ENCODE data around the gene GPC2.
"Not testable (repeated sequence)": the region's sequence is repeated elsewhere in the genome, so short reads cannot be mapped to it uniquely, and the experiment has no call there.

GPC2 gene

DNA sequence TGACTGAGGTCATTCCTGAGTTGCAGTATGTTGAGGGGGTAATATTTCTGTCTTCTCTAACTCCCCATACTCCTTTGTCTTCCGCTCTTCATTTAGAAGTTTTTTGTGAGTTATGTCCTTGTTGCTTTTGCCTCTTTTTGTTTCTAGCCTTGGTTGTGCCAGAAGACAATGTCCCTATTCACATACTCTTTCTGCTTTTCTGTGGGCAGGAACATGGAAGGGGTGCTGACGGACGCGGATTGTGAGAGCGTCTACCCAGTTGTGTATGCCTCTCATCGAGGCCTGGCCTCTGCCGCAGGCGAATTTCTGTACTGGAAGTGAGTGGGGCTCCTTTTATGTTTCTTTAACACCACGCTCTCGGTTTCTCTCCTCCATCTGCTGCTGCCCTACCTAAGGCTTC is 21.1 kb upstream of the GPC2 start:
- DNase-seq = no peak

DNA sequence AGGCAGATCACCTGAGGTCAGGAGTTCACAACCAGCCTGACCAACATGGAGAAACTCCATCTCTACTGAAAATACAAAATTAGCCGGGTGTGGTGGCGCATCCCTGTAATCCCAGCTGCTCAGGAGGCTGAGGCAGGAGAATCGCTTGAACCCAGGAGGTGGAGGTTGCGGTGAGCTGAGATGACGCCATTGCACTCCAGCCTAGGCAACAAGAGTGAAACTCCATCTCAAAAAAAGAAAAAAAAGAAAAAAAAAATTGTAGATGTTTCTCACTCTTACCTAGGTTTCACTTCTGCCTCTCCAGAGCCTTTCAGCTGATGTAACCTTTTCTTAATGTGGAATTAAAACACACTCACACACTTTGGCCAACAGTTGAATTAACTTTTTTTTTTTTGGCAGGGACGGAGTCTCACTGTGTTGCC is 18.7 kb upstream of the GPC2 start:
- not testable (repeated sequence) for DNase-seq

DNA sequence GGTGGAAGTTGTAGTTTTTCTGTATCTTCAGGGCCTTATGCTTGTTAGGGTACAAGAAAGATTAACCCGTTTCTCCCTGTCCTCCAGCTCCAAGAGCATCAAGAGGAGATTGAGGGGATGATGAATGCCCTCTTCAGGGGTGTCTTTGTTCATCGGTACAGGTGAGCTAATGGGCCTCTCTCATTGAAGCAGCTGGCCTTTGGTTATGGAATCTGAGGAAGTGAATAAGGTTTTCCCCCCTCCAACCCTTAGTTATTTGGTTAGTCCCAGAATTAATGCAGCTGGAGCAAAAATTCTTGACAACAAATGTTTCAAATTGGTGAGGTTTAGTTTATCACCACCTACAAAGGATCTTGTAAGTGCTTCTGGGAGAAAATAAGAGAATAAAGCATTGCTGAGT is 18.0 kb upstream of the GPC2 start:
- no peak for DNase-seq

DNA sequence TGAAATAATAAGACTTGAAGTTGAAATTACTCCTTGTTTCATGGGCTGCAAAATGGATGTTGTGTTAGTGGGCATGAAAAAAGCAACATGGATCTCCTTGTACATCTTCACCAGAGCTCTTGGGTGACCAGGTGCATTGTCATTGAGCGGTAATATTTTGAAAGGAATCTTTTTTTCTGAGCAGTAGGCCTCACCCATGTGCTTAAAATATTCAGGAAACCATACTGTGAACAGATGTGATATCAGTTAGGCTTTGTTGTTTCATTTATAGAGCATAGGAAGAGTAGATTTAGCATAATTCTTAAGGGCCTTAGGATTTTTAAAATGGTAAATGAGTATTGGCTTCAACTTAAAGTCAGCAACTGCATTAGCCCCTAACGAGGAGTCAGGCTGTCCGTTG is 15.8 kb upstream of the GPC2 start:
- no peak for DNase-seq

DNA sequence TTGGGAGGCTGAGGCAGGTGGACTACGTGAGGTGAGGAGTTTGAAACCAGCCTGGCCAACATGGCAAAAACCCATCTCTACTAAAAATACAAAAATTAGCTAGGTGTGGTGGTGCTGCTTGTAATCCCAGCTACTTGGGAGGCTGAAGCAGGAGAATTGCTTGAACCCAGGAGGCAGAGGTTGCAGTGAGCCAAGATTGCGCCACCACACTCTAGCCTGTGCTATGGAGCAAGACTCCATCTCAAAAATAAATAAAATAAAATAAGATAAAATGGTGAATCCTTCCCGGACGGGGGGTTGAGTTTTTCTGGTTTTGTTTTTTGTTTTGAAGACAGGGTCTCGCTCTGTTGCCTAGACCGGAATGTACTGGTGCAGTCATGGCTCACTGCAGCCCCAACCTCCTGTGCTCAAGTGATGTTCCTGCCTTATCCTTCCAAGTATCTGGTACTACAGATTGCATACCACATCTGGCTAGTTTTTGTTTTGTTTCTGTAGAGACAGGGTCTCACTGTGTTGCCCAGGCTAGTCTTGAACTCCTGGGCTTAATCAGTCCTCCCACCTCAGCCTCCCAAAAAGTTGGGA is 15.2 kb upstream of the GPC2 start:
- not testable (repeated sequence) for DNase-seq

DNA sequence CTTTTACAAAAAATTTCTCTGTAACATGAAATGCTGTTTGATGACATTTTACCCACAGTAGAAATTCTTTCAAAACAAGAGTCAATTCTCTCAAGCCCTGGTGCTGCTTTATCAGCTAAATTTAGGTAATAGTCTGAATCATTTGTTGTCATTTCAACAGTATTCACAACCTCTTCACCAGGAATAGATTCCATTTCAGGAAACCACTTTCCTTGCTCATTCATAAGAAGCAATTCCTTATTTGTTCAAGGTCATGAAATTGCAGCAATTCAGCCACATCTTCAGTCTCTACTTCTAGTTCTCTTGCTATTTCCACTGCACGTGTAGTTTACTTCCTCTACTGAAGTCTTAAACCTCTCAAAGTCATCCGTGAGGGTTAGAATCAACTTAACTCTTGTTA is 14.6 kb upstream of the GPC2 start:
- peak; percentile 14 to 22 for DNase-seq

DNA sequence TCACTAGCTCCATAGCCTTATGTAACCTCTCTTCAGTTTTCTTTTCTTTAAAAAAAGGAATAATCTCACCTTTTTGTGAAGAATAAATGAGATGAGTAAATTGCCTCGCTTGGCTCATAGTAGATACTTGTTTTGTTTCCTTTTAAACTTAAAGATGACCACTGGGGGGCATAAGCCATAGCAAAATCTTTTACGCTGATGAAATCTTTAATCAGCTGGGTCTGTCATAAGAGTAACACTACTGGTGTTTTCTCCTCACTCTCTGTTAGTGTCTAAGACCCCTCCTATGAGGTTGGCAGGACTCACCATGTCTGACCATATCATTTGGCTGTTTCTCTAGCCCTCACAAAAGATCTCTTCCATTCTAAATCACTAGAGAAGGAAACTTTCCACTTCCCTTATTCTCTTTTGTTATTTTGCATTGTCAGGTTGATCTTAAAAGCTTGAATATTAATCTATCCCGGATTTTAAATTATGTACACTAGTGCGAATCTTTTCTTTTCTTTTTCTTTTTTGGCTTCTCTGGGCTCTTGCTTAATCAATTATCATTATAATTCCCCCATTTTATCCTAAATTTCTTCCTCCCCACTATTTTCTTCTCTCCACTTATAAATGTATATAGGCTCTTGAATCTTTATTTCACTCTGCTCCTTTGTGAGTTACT is 13.0 kb upstream of the GPC2 start:
- peak; percentile 42 to 50 for DNase-seq

DNA sequence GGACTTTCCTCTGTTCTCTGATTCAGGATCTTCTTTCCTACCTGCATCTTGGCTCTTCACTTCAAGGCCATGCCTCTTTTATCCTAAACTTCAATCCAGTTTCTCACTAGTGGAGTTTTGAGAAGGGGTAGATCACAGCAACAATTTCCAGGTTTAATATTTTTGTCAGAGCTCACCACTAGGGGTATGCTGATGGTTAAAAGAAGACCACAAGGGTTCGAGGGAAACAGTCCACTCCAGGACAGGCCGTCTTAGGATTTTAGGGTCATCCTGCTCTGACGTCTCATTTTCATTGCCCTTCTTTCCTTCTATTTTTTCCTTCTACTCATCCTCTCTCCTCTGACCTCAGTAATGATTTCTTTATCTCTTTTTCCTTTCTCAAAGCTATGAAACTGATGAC is 11.9 kb upstream of the GPC2 start:
- peak; percentile 2 to 17 for DNase-seq

DNA sequence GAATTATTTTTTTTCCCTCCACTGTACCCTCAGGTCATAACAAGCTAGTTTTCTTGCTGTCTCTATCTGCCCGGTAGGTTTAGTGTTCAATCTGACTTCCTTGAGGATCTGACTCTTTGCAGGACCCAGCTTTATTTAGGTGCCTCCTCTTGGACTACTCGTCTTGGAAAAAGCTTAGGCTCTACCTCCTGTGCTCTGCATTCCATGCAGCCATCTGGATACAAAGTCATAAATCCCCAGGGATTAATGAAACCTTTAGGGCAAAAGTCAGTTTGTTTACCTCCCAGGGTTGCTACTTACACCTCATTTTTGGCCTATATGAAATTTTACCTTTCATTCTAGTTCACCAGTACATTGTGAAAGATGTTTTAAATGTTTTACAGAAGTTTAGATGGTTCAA is 8.5 kb upstream of the GPC2 start:
- no peak for DNase-seq

DNA sequence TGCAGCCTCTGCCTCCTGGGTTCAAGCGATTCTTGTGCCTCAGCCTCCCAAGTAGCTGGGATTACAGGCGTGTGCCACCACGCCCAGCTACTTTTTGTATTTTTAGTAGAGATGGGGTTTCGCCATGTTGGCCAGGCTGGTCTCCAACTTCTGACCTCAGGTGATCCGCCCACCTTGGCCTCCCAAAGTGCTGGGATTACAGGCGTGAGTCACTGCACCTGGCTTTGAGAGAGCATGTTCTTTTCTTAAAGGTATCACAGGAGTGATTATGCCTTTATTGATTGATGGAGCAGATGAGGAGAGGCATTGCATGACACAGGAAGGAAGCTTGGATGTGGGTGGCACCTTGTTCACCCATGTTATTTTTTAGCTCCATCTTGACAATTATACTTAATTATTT is 5.9 kb upstream of the GPC2 start:
- not testable (repeated sequence) for DNase-seq

DNA sequence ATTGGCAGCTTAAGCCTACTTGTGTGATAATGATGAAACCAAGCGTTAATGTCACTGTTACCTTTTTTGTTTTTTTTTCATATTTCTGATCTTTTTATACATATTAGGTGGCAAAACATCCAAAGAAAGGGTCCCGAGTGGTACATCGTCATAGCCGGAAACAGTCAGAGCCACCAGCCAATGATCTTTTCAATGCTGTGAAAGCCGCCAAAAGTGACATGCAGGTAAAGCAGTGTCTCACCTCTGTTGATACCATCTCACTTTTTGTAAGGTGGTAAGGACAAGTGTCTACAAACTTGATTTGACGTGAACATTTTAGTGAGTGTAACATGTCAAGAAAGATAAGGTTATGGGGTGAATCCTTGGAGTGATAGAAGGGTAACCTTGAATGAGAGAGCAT is 5.4 kb upstream of the GPC2 start:
- not testable (repeated sequence) for DNase-seq

DNA sequence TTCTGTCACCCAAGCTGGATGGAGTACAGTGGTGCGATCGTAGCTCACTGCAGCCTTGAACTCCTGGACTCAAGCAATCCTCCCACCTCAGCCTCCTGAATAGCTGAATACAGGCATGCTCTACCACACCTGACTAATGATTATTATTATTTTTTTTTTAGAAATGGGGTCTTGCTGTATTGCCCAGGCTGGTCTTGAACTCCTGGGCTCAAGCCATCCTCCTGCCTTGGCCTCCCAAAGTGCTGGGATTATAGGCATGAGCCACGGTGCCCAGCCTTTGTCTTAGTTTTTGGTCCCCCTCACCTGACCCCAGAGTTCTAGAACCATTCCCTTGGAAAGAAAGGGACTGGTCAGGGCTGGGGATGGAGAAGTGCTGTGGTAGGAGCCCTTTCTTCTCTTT is 2.9 kb upstream of the GPC2 start:
- not testable (repeated sequence) for DNase-seq

DNA sequence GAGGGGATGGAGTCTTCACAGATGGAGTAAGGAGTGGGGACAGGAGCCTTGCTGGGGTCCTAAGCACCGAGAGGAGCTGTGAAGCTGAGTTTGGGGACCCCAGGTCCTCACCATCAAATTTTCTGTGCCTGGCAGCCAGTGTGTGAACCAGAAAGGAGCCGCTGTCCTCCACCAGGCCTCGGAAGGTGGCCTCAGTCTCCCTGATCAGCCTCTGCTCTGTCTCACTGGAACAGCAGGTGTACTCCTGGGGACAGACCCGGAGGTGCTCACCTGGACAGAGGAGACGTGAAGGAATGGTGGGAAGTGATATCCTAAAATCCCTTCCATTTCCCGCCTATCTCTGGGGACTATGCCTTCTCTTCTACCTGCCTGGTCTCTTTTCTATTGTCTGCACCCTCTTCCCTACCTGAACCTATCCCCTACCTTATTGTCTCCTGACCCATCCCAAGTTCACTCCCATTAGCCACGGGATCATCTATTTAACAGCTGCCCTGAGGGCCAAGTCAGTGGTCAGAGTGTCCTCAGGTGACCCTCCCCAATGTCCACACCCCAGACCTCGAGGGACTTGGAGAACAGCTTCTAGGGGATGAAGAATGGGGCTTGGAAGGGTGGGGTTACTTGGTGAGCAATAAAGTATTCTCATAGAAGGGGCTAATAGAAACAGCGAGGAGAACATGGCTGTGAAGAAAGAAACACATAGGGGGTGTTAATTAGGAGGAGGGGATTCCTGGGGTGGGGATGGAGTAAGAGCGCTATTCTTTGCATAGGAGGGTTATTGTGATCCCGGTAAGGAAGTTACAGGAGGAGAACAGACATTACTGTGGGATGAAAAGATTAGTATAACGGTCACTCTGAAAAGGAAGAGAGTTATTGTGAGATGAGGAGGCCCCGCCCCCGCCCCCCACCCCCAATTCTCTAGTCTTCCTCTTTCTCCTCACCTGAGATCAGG is 811 bp downstream of the GPC2 start:
- no peak for DNase-seq

DNA sequence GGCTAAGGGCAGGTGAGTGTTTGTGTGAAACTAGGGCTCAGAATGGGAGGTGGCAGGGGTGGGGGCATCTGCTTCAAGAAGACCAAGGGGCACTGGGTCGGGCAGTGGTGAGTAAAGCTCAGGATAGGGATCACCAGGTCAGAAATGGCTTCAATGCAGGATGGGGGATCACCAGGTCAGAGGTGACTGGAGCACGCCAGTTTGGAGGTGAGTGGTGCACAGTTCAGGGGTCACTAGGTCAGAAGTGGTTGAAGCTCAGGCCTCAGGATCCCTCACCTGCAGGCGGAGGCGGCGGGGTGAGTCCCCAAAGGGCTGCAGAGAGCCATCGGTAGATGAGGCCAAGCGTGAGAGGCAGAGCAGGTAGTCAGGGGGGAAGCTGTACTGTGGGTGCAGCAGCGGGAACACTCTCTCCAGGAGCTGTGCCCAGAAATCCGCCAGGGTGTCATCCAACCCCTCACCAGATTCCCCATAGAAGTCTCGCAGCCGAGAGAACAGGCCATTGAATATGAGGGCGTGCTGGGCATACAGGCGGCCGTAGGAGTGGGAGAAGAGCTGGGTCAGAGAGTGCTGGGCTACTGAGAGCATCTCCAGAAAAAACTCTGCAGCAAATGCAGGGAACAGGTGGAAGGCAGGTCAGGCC is 1.8 kb downstream of the GPC2 start:
- DNase-seq = no peak

DNA sequence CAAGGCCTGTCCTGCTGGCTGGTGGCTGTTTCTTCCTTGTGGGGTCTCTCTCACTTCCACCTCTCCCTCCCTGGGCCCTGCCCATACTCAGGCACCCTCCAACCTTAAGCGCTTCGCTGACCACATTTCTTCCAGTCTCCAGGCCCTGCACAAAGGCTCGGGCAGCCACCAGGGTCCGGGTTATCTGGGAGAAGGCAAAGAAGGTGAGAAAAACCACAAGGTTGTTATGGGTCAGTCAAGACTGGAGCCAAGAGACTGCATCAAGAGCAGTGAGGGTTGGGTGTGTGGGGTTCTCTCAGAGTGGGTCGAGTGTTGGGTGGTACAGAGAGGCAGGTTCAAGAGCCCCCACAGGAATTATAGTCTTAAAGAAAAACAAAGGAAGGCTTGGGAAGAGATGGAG is 2.6 kb downstream of the GPC2 start:
- DNase-seq = no peak

DNA sequence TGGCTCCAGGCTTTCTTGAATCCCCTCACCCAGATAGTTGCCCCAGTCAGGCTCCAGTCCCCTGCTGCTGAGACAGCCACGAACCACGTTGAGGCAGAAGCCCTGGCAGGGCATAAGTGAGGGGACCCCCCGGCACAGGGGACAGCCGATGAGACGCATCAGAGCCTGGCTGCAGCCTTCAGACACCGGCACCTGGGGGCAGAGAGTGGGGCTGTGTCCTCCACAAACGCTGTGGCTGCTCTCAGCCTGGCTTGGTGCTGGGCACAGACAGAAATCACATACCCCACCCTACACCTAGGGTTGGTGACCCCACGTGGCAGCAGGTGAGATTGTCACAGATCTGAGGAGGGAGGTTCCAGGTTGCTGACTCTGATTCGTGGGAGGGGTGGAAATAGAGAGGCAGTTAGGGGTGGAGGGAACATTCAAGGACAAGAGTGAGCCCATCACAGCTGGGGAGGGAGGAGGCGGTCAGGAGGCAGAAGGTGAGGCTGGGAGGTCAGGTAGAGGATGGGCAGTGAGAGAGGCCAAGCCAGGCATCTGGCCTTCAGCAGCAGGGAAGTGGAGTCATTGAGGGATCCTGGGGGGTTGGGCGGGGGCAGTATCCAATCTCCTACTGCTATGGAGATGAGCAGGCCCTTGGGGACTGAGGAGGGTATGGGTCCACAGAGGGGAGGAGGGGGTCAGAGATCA is 3.2 kb downstream of the GPC2 start:
- DNase-seq = no peak

DNA sequence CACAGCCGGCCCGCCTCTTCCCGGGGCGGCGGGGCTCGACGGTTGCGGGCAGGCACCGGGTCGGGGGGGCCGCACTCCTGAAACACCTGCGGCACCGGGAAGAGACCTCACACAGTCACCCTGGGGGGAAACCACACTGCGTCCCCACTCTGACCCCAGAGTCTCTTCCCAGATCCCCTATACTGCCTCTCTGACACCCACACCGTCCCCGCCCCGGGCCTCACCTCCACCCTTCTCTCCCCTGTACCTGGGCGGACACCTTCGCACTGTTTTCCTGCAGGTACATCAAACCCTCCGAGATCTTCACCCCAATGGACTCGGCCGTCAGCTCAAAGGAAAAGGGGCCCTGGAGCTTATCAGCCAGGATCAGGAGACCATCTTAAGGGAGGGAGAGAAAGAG is 5.3 kb downstream of the GPC2 start:
- DNase-seq = no peak

DNA sequence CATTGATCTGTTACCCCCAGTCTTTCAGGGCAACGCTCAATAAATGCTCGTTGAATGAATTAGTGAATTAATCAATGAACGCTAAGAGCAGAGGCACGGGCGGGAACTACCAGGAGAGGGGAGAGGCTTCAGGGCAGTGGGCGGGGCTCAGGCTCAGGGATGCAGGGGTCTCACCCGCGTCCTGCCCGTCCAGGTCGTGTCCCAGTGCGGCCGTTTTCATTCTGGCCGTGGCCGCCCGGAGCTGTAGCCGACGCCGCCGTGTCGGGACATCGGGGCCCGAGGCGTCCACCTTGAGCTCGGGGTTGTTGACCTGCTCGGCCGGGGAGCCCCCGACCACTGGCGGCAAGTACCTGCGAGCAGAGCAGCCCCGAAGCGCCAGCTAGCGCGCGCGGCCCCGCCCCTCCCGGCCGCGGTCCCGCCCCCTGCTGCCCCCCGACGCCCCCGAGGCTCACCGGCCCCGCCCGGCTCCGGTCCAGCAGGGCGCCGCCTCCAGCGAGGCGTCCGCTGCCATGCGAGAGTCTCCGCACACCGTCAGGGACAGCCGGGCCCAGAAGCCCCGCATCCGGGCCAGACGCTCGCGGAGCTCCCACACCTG is 6.0 kb downstream of the GPC2 start:
- DNase-seq = no peak

DNA sequence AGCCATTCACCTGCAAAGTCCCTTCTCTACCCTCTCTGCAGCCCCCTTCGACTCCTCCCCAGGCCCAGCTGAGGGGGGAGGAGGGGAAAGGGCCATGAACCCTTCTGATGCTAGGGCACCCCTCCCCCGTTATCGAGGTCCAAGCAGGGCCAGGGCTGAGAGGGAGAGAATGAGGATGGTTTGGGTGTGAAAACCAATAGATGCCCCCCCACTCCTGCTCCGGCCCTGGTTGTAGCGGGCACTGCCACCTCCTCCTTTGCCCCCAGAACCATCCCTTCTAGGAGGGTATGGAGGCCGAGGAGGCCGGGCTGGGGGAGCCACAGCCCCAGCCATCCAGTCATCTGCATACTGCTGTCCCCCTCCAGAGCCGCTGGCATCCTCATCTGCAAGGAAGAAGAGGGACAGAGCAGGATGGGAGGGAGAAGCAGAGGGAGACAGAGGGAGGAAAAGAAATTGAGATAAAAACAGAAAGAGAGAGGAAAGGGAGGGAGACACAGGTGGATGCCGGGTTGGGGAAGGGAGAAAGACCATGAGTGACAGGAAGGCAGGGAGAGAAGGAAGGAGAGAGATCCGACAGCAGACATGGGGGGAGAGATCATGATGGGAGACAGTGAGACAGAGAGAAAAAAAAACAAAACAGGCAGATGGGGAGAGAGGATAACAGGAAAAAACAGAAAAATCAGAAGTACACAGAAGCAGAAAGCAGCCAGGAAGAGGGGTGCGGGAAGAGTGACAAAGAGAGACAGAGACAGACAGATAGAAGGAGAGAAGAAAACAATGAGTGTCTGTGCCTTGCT is 6.9 kb downstream of the GPC2 start:
- no peak for DNase-seq

DNA sequence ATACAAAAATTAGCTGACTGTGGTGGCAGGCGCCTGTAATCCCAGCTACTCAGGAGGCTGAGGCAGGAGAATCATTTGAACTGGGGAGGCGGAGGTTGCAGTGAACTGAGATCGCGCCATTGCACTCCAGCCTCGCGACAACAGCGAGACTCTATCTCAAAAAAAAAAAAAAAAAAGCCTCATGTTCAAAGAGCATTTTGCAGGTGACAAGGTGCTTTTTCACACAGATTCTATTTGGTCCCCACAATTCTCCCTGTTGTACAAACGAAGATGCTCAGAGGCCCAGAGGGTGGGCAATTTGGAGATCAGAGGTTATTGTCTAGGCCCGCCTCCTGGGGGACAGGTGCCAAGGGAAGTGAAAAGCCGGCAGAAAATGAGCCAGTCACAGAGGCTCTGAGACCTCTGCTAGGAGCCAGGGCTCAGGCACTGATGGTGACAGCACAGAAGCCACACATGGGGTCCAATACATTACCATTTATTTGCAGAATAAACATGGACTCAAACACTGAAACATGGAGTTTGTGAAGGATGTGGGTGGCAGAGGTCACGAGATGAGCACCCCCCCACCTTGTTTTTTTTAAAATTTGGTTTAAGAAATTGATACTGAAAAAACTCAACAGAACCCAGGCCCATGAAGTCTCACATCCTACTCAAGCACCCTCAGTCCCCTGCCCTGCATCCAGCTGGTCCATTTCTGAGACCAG is 7.9 kb downstream of the GPC2 start:
- no peak for DNase-seq

DNA sequence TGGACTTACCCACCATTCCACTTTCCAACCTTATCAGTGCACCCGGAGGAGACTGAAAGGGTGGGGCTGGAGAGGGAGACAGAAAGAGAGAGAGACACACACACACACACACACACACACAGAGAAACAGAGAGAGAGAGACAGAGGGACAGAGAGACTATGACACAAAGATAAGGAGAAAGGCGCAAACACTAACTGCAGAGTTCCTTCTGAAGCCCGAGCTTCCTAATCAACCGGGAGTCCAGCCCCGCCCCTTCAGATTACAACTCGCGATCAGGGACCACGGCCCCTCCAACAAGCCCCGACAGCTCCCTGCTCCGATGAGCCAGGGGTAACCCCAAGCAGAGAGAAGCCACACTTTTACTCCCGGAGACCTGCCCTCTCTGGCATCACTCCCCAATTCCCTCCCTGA is 9.3 kb downstream of the GPC2 start:
- peak in 1 of 2 experiments; percentile 14 for DNase-seq

All from Kasumi-1 (cell line).